Type B pancreatic cell (in vitro differentiated cells): Measurements from ENCODE around the gene TLX2. TPM values are rescaled to one million over a fixed set of nuclear protein-coding genes. Genes with fewer than 3 reads are reported as not detected.

Source experiments
- DNase-seq: peaks from one replicate; pipeline ENCODE4 v3.0.0; 2021; ENCODE audit warnings: mixed read lengths; ENCODE audit not compliant: unreplicated experiment; ENCODE audit errors: extremely low spot score
- H3K27ac Mint-ChIP-seq: 2 replicates; pipeline ENCODE4 v1.8.0; 2021; ENCODE audit warnings: mild to moderate bottlenecking, mixed read lengths
- H3K27me3 Mint-ChIP-seq: 2 replicates; pipeline ENCODE4 v1.8.0; 2021; ENCODE audit warnings: mixed read lengths
- H3K36me3 Mint-ChIP-seq: 2 replicates; pipeline ENCODE4 v1.8.0; 2021; ENCODE audit warnings: mixed read lengths
- H3K4me1 Mint-ChIP-seq: one replicate; pipeline ENCODE4 v1.8.0; 2021; ENCODE audit warnings: mixed read lengths; ENCODE audit not compliant: unreplicated experiment
- H3K4me3 Mint-ChIP-seq: 2 replicates; pipeline ENCODE4 v1.8.0; 2021; ENCODE audit warnings: mild to moderate bottlenecking, mixed read lengths
- H3K9me3 Mint-ChIP-seq: 2 replicates; pipeline ENCODE4 v1.8.0; 2021; ENCODE audit warnings: mixed read lengths
- total RNA-seq: library from RNA; stranded (reverse); gene quantifications from 2 replicates; pipeline ENCODE4 v1.2.1, GENCODE V29; 2021; ENCODE audit warnings: low replicate concordance
- TF ChIP-seq, protein P1 (sequence below): fragments of 200-600 bp; sonication (generic); conservative IDR thresholded peaks from 2 replicates; pipeline ENCODE4 v1.5.0; 2021; ENCODE audit warnings: antibody characterized with exemption, mild to moderate bottlenecking

Gene TLX2
- total RNA-seq, 1 donor from 2014 or later = 2.9 TPM

DNA sequence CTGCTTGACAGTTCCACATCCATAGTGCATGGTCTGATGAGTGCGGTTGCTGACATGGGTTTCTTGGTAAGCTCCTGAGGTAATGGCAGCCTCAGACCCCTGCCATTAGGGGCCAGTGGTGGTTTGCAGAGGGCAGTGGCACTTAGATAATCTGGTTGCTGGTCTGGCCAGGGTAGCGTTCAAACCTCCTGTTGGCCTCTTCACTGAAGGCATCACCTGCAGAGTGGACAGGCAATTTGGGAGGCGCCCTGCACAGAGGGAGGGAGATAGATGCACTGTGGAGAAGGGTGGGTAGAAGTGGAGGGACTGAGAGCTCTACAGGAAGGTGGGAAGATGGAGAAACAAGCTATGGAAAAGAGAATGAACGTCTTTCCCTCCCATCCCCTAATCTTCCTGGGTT is 19.2 kb downstream of the TLX2 start:
- Mint-ChIP-seq H3K4me1 (peaks cover 15% of the 10 kb centered on the region), H3K27me3 (no peaks in the 10 kb centered on the region), H3K27ac (no peak overlapping the region), H3K4me3 (no peak overlapping the region), H3K36me3 (peaks cover 4% of the 10 kb centered on the region), H3K9me3 (no peaks in the 10 kb centered on the region)
- no peak for DNase-seq
- TF ChIP-seq, protein P1, sequence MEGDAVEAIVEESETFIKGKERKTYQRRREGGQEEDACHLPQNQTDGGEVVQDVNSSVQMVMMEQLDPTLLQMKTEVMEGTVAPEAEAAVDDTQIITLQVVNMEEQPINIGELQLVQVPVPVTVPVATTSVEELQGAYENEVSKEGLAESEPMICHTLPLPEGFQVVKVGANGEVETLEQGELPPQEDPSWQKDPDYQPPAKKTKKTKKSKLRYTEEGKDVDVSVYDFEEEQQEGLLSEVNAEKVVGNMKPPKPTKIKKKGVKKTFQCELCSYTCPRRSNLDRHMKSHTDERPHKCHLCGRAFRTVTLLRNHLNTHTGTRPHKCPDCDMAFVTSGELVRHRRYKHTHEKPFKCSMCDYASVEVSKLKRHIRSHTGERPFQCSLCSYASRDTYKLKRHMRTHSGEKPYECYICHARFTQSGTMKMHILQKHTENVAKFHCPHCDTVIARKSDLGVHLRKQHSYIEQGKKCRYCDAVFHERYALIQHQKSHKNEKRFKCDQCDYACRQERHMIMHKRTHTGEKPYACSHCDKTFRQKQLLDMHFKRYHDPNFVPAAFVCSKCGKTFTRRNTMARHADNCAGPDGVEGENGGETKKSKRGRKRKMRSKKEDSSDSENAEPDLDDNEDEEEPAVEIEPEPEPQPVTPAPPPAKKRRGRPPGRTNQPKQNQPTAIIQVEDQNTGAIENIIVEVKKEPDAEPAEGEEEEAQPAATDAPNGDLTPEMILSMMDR = no peak

DNA sequence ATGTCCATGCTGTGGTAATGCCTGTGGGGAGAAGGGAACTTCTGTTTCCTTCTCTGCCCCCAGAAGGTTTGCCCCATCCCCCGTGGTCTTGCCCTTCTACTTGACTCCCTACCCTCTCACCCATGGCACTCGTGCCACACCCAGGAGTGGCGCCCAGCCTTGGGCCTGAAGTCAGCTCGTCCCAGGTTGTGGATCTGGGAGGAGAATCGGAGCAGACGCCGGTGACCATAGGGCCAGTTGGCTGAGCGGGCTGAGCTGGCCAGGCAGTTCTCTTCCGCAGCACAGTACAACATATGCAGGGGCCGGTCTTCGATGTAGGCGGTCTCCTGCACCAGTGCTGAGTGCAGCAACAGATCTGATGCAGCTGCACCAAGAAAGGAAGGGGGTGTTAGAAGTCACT is 20.2 kb downstream of the TLX2 start:
- Mint-ChIP-seq H3K9me3 (no peaks in the 10 kb centered on the region), H3K4me1 (peaks cover 15% of the 10 kb centered on the region), H3K27me3 (no peaks in the 10 kb centered on the region), H3K4me3 (no peak overlapping the region), H3K36me3 (peaks cover 4% of the 10 kb centered on the region), H3K27ac (no peak overlapping the region)
- DNase-seq = no peak
- TF ChIP-seq, protein P1 = no peak

DNA sequence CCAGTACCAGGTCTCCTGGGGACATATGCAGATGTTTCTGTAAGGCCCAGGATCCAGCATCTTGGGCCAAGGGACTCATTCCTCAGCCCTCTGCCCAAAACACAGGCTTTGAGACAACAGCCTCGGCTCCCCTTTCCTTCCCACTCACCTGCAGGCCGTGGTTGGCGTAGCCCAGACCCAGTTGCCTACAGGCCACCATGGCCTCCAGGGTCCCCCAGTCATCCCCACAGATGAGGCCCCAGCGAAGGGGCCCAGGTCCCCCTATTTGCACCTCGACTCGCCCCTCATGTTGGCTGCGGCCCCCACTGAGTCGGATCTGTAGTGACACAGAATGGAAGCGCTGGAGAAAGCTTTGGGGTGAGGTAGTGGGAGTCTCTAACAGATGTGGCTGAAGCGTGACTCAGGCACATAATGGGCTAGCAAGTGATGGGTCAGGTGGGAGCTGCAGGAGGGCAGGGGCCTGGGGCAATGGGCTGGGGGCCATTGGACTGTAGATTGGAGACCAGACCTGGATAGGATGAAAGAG is 21.3 kb downstream of the TLX2 start:
- H3K9me3 Mint-ChIP-seq = no peaks in the 10 kb centered on the region
- H3K4me1 Mint-ChIP-seq = peaks cover 15% of the 10 kb centered on the region
- peaks cover 4% of the 10 kb centered on the region for H3K36me3 Mint-ChIP-seq
- no peaks in the 10 kb centered on the region for H3K27me3 Mint-ChIP-seq
- DNase-seq = no peak
- H3K27ac Mint-ChIP-seq = no peak overlapping the region
- TF ChIP-seq, protein P1 = no peak
- no peak overlapping the region for H3K4me3 Mint-ChIP-seq

DNA sequence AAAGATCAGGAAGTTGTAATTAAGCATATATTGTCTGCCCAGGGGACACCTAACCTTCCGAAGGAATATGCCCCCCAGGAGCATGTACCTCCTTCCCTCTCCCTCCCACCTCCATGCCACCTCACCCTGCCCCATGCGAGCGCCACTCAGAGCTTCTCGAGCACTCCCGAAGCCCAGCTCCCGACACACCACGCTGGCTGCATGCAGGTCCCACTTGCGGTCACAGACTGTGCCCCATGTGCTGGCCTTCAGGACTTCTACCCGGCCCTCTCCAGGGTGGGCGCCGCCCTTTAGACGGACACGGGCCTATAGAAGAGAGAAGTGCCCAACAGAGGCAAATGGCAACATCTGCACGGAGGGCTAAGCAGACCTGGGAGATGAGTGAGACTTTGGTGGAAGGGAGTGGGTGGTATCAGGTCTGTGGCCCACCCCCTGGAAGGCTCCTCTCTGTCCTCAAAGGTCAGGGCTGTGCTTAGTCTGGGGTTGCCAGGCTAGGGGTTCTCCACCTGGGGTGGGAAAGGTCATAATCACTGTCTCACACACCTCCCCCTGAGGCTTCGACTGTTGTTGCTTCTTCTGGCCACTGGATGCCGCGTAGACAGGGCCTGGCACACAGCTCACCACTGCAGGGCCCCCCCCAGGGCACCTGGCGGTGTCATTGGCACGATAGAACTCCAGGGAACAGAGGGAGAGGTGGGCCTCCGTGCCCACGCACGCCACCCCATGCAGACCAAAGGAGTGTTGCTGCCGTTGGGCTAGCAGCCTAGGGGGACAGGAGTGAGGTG is 22.1 kb downstream of the TLX2 start:
- H3K9me3 Mint-ChIP-seq = no peaks in the 10 kb centered on the region

DNA sequence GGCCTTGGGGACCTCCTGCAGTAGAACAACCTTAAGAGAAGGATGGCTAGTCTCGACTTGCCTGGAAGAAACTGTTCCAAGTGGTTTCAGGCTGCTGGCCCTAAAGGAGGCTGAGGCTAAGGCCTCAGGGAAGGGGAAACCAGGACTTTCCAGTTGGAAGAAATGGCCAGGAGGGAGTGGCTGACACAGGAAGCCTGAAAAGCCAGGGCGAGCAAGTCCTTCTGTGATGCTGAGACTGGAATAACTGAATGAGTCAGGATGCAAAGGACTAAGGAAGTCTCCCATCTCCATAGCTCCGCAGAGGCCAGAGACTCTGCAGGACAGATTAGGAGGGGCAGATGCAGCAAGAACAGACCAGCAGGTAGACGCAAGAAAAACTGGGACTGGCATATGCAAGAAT is 22.9 kb downstream of the TLX2 start:
- no peak overlapping the region for H3K27ac Mint-ChIP-seq
- no peak overlapping the region for H3K4me3 Mint-ChIP-seq
- TF ChIP-seq, protein P1 = no peak

More for the DNA sequence above, 22.1 kb downstream of the TLX2 start:
- DNase-seq = no peak
- no peaks in the 10 kb centered on the region for H3K27me3 Mint-ChIP-seq
- H3K4me1 Mint-ChIP-seq = peaks cover 7% of the 10 kb centered on the region
- H3K4me3 Mint-ChIP-seq = no peak overlapping the region
- TF ChIP-seq, protein P1 = no peak
- H3K36me3 Mint-ChIP-seq = peaks cover 4% of the 10 kb centered on the region
- H3K27ac Mint-ChIP-seq = no peak overlapping the region

More for the DNA sequence above, 22.9 kb downstream of the TLX2 start:
- no peaks in the 10 kb centered on the region for H3K9me3 Mint-ChIP-seq
- DNase-seq = no peak
- H3K4me1 Mint-ChIP-seq = peaks cover 2% of the 10 kb centered on the region
- peaks cover 3% of the 10 kb centered on the region for H3K36me3 Mint-ChIP-seq
- no peaks in the 10 kb centered on the region for H3K27me3 Mint-ChIP-seq
